CD14-positive monocyte (primary cell): ENCODE results near the gene CHL1. TPM values are rescaled to one million over a fixed set of nuclear protein-coding genes. Genes with fewer than 3 reads are reported as not detected.

Source experiments
- DNase-seq, 3 donors: peaks; one replicate each; pipeline ENCODE4 v3.0.0-alpha.2; 2011 to 2022
- H2AFZ ChIP-seq: 2 replicates; pipeline ENCODE4 v1.6.0; 2012; ENCODE audit warnings: mild to moderate bottlenecking, low read depth, low read length, inconsistent platforms; ENCODE audit not compliant: insufficient read depth, poor library complexity, severe bottlenecking
- H3K27ac ChIP-seq, 2 donors: 1 replicate in 1 of 2; 2 replicates in 1 of 2; pipeline ENCODE4 v1.5.1; 2012 to 2013; ENCODE audit warnings: low read length in 2 of 2, control low read depth in 1 of 2, inconsistent platforms in 1 of 2, low read depth in 1 of 2, mild to moderate bottlenecking in 1 of 2
- H3K27me3 ChIP-seq, 2 donors: one replicate each; pipeline versions ENCODE4 v1.6.0 to v1.6.1; 2011 to 2013; ENCODE audit warnings: low read length in 2 of 2; ENCODE audit not compliant: control insufficient read depth in 2 of 2, insufficient read depth in 2 of 2
- H3K36me3 ChIP-seq, 2 donors: replicated peaks in 1 of 2; 1 replicate in 1 of 2; 2 replicates in 1 of 2; pipeline versions ENCODE4 v1.5.1 to v1.6.1; 2012 to 2013; ENCODE audit warnings: low read length in 2 of 2, control low read depth in 1 of 2, inconsistent platforms in 1 of 2, mild to moderate bottlenecking in 1 of 2; ENCODE audit not compliant: insufficient read depth in 2 of 2, control insufficient read depth in 1 of 2
- H3K4me1 ChIP-seq, 2 donors: 1 replicate in 1 of 2; 2 replicates in 1 of 2; pipeline versions ENCODE4 v1.5.1 to v1.6.1; 2012 to 2013; ENCODE audit warnings: low read length in 2 of 2, control low read depth in 1 of 2, inconsistent platforms in 1 of 2, mild to moderate bottlenecking in 1 of 2, moderate library complexity in 1 of 2; ENCODE audit not compliant: insufficient read depth in 2 of 2, control insufficient read depth in 1 of 2
- H3K4me2 ChIP-seq: replicated peaks from 2 replicates; pipeline ENCODE3; 2012; ENCODE audit warnings: low read length, moderate library complexity, mild to moderate bottlenecking; ENCODE audit not compliant: poor library complexity, severe bottlenecking; ENCODE audit errors: extremely low read depth
- H3K4me3 ChIP-seq, 3 experiments: fragments of 200-600 bp in 1 of 3; sonication (generic) in 1 of 3; replicated peaks in 1 of 3; 1 replicate in 2 of 3; 2 replicates in 1 of 3; pipeline ENCODE4 v1.5.1; 2011 to 2013; ENCODE audit warnings: low read length in 3 of 3, mild to moderate bottlenecking in 3 of 3, control low read depth in 2 of 3, low read depth in 2 of 3, inconsistent platforms in 1 of 3, moderate library complexity in 1 of 3
- H3K79me2 ChIP-seq: 2 replicates; pipeline ENCODE4 v1.6.0; 2012; ENCODE audit warnings: mild to moderate bottlenecking, control low read depth, inconsistent platforms, low read length, moderate library complexity; ENCODE audit not compliant: insufficient read depth
- H3K9ac ChIP-seq: 2 replicates; pipeline ENCODE4 v1.6.0; 2017; ENCODE audit warnings: low read length, mild to moderate bottlenecking; ENCODE audit not compliant: insufficient read depth, poor library complexity, severe bottlenecking
- H3K9me3 ChIP-seq, 2 donors: replicated peaks in 1 of 2; 1 replicate in 1 of 2; 2 replicates in 1 of 2; pipeline versions ENCODE4 v1.5.1 to v1.6.1; 2012 to 2013; ENCODE audit warnings: low read length in 2 of 2, control low read depth in 1 of 2; ENCODE audit not compliant: control insufficient read depth in 1 of 2, insufficient read depth in 1 of 2
- H4K20me1 ChIP-seq: 2 replicates; pipeline ENCODE4 v1.6.0; 2012; ENCODE audit warnings: mild to moderate bottlenecking, low read length, control low read depth, moderate library complexity; ENCODE audit not compliant: insufficient read depth
- H3K27ac Mint-ChIP-seq, 7 donors: one replicate each; pipeline ENCODE4 v1.8.0; 2020; ENCODE audit warnings: mild to moderate bottlenecking in 7 of 7, mixed read lengths in 7 of 7, moderate library complexity in 6 of 7, inconsistent platforms in 2 of 7
- H3K27me3 Mint-ChIP-seq, 3 donors: one replicate each; pipeline ENCODE4 v1.8.0; 2021 to 2022; ENCODE audit warnings: low read depth in 3 of 3, mild to moderate bottlenecking in 3 of 3, mixed read lengths in 3 of 3, moderate library complexity in 3 of 3, inconsistent platforms in 1 of 3
- H3K36me3 Mint-ChIP-seq, 2 donors: one replicate each; pipeline ENCODE4 v1.8.0; 2020; ENCODE audit warnings: mixed read lengths in 2 of 2, inconsistent platforms in 1 of 2, mild to moderate bottlenecking in 1 of 2
- H3K4me1 Mint-ChIP-seq: one replicate; pipeline ENCODE4 v1.8.0; 2020; ENCODE audit warnings: mild to moderate bottlenecking, mixed read lengths
- H3K4me3 Mint-ChIP-seq, 2 donors: one replicate each; pipeline ENCODE4 v1.8.0; 2020; ENCODE audit warnings: mild to moderate bottlenecking in 2 of 2, mixed read lengths in 2 of 2, moderate library complexity in 1 of 2
- H3K9me3 Mint-ChIP-seq, 7 donors: one replicate each; pipeline ENCODE4 v1.8.0; 2020 to 2022; ENCODE audit warnings: mixed read lengths in 7 of 7, mild to moderate bottlenecking in 6 of 7, moderate library complexity in 6 of 7, inconsistent platforms in 2 of 7
- WGBS: methylation state at CpG from one replicate; pipeline ENCODE4 v1.1.5; 2013; ENCODE audit warnings: missing lambda C conversion rate; ENCODE audit not compliant: insufficient coverage; 5-methylcytosine and 5-hydroxymethylcytosine counted together
- intact Hi-C, 2 donors: fragments of 100-400 bp; cut with micrococcal nuclease; formaldehyde crosslinking; loops; one replicate each; pipeline versions ENCODE4 v1.15.0 to v1.15.1; 2023
- polyA plus RNA-seq, 3 donors: library from polyadenylated mRNA; depleted of rRNA in 1 of 3; unstranded in 2 of 3; stranded (reverse) in 1 of 3; fragments of 300-500 nt in 2 of 3; fragments of >200 nt in 1 of 3; fragmentation: Illumina TruSeq in 2 of 3; gene quantifications; 1 replicate in 2 of 3; 2 replicates in 1 of 3; pipeline ENCODE4 v1.2.3, GENCODE V29; 2012 to 2021
- TF ChIP-seq, protein P1 (sequence below): fragments of 200-600 bp; IDR thresholded peaks from one replicate; pipeline ENCODE4 v1.8.0; 2022; ENCODE audit warnings: antibody characterized with exemption, mild to moderate bottlenecking

The CHL1 gene
- polyA plus RNA-seq, 3 donors = not detected

DNA sequence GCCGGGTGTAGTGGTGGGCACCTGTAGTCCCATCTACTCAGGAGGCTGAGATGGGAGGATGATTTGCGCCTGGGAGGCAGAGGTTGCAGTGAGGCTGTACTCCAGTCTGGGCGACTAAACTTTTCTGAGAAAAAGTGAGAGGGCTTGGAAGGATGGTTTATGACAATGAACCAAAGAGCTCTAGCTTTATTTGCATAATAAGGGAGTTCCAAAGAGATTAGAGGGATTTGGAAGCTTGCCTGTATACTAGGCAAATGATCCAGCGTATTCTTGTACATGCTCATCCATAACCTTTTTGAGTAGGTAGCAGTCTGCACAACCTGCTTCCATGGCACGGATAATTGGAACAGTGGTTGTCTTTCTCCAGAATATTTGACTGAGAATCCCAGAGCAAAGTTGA, 251.1 kb downstream of the CHL1 start:
- Histone ChIP-seq H2AFZ (no peak overlapping the region), H3K4me1 (no peaks in the 10 kb centered on the region), H3K4me2 (no peak overlapping the region), H3K27ac (no peak overlapping the region), H3K27me3 (no peaks in the 10 kb centered on the region), H3K9me3 (peaks cover 0 to 5% of the 10 kb centered on the region in 2 donors), H3K36me3 (no peaks in the 10 kb centered on the region), H3K4me3 (no peak overlapping the region), H3K79me2 (no peaks in the 10 kb centered on the region), H3K9ac (no peak overlapping the region), H4K20me1 (no peaks in the 10 kb centered on the region)
- DNase-seq = no peak
- H3K9me3 Mint-ChIP-seq = peaks cover 0 to 24% (median 12%) of the 10 kb centered on the region in 7 donors
- no peaks in the 10 kb centered on the region for H3K4me1 Mint-ChIP-seq
- 96% methylated on average over 4 of the region's 5 CpGs for WGBS
- no peak overlapping the region for H3K27ac Mint-ChIP-seq
- H3K4me3 Mint-ChIP-seq = no peak overlapping the region
- TF ChIP-seq, protein P1, sequence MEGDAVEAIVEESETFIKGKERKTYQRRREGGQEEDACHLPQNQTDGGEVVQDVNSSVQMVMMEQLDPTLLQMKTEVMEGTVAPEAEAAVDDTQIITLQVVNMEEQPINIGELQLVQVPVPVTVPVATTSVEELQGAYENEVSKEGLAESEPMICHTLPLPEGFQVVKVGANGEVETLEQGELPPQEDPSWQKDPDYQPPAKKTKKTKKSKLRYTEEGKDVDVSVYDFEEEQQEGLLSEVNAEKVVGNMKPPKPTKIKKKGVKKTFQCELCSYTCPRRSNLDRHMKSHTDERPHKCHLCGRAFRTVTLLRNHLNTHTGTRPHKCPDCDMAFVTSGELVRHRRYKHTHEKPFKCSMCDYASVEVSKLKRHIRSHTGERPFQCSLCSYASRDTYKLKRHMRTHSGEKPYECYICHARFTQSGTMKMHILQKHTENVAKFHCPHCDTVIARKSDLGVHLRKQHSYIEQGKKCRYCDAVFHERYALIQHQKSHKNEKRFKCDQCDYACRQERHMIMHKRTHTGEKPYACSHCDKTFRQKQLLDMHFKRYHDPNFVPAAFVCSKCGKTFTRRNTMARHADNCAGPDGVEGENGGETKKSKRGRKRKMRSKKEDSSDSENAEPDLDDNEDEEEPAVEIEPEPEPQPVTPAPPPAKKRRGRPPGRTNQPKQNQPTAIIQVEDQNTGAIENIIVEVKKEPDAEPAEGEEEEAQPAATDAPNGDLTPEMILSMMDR = no peak
- intact Hi-C loops = no loop called here
- H3K27me3 Mint-ChIP-seq = no peaks in the 10 kb centered on the region
- H3K36me3 Mint-ChIP-seq = no peaks in the 10 kb centered on the region

- Mint-ChIP-seq H3K27ac (no peak overlapping the region), H3K4me1 (no peaks in the 10 kb centered on the region), H3K9me3 (peaks cover 0 to 21% (median 8%) of the 10 kb centered on the region in 7 donors), H3K27me3 (no peaks in the 10 kb centered on the region), H3K36me3 (no peaks in the 10 kb centered on the region), H3K4me3 (no peak overlapping the region)
- Histone ChIP-seq H3K9me3 (peaks cover 0 to 3% of the 10 kb centered on the region in 2 donors), H3K36me3 (no peaks in the 10 kb centered on the region), H3K4me1 (no peaks in the 10 kb centered on the region), H2AFZ (no peak overlapping the region), H3K4me3 (no peak overlapping the region), H3K27ac (no peak overlapping the region), H4K20me1 (no peaks in the 10 kb centered on the region), H3K9ac (no peak overlapping the region), H3K4me2 (no peak overlapping the region), H3K79me2 (no peaks in the 10 kb centered on the region), H3K27me3 (no peaks in the 10 kb centered on the region)
- WGBS = 100% methylated on average over 1 of the region's 4 CpGs
- DNase-seq = no peak
- intact Hi-C loops = no loop called here
- TF ChIP-seq, protein P1 = no peak
These were observed 253.1 kb downstream of the CHL1 start for GRCh38 chr3:449711-450110.
